ENCODE measurements around the gene GOLGA6L7. TPM values are rescaled to one million over a fixed set of nuclear protein-coding genes. Genes with fewer than 3 reads are reported as not detected.
"Not testable (repeated sequence)": the region's sequence is repeated elsewhere in the genome, so short reads cannot be mapped to it uniquely, and the experiment has no call there.

Gene GOLGA6L7
- total RNA-seq, 2 donors from 2014 or later: not detected

- peak overlapping the region in 1 of 2 donors; percentile 50 for H3K27ac Mint-ChIP-seq
- not testable (repeated sequence) for DNase-seq (ENCODE audit: low spot score in 2 of 2); H3K9me3 Mint-ChIP-seq; H3K36me3 Mint-ChIP-seq
- ATAC-seq: peak; percentile 93 to 94
Measured at GRCh38 chr15:28819019-28819929, 29.2 kb downstream of the GOLGA6L7 start.

DNA sequence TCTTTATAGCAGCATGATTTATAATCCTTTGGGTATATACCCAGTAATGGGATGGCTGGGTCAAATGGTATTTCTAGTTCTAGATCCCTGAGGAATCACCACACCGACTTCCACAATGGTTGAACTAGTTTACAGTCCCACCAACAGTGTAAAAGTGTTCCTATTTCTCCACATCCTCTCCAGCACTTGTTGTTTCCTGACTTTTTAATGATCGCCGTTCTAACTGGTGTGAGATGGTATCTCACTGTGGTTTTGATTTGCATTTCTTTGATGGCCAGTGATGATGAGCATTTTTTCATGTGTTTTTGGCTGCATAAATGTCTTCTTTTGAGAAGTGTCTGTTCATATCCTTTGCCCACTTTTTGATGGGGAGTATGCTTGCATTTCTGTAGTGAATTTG is 30.3 kb downstream of the GOLGA6L7 start:
- not testable (repeated sequence) for H3K9me3 Mint-ChIP-seq

DNA sequence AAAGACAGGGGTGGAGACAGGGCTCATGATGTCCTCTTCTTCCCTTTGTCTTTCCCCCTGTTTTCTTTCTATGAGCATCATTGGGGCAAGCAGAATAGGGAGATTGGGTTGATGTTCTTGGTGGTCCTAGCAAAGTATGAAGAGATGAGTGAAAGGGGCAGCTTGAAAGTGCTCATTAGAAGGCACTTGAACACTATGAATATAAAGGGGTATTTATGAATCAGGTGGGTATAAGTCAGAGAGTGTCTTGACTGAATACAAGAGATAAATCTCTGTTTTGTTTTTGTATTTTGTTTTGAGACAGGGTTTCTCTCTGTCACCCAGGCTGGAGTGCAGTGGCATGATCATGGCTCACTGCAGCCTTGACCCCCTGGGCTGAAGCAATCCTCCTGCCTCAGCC is 34.4 kb downstream of the GOLGA6L7 start:
- H3K27ac Mint-ChIP-seq, H3K36me3 Mint-ChIP-seq: not testable (repeated sequence)
- ATAC-seq: peak; percentile 14 to 86

More for the DNA sequence above, 30.3 kb downstream of the GOLGA6L7 start:
- ATAC-seq; H3K27ac Mint-ChIP-seq; H3K36me3 Mint-ChIP-seq; DNase-seq (ENCODE audit: low spot score in 2 of 2): not testable (repeated sequence)

GRCh38 chr15:28813392-28813791 is 35.1 kb downstream of the GOLGA6L7 start:
- H3K36me3 Mint-ChIP-seq; DNase-seq (ENCODE audit: low spot score in 2 of 2); H3K9me3 Mint-ChIP-seq; H3K27ac Mint-ChIP-seq: not testable (repeated sequence)
- ATAC-seq: peak; percentile 64 to 74

More for the DNA sequence above, 34.4 kb downstream of the GOLGA6L7 start:
- not testable (repeated sequence) for DNase-seq (ENCODE audit: low spot score in 2 of 2); H3K9me3 Mint-ChIP-seq

- H3K36me3 Mint-ChIP-seq; H3K9me3 Mint-ChIP-seq; H3K27ac Mint-ChIP-seq; DNase-seq (ENCODE audit: low spot score in 2 of 2); ATAC-seq: not testable (repeated sequence)
Measured at GRCh38 chr15:28811852-28812550, 36.4 kb downstream of the GOLGA6L7 start.

DNA sequence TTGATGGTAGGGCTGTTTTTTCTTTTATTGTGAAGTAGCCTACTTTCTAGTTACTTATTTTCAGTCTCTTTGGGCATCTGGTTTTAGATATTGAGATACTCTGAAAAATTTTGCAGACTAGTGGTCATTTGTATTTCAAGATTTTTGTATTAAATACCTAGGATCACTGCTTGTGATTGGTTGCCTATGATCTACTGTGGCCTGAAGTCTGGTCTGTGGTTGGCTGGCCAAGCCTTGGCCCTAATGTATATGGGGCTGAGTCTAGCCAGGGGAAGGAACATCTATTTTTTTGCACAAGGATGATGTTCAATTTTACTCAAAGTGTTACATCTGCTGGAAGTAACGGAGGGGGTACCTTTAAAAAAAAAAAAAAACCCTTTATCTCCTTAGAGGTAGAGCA is 38.0 kb downstream of the GOLGA6L7 start:
- H3K27ac Mint-ChIP-seq; DNase-seq (ENCODE audit: low spot score in 2 of 2); H3K36me3 Mint-ChIP-seq; ATAC-seq; H3K9me3 Mint-ChIP-seq: not testable (repeated sequence)

DNA sequence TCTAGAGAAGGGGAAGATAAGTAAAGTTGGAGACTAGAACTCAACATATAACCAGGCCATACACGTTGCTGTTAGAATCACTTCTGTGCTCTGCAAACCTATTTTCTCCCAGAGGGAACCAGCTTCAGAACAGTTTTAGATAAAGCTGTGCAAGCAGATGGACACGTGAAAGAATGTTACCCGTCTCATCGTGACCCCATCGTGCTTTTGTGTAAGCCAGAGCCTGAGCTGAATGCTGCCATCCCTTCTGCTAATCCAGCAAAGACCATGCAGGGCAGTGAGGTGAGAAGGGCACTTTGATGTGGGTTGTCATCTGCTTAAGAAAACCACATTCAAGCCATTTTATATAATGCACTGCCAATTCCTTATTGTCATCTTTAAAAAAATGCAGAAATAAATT is 40.3 kb downstream of the GOLGA6L7 start:
- not testable (repeated sequence) for DNase-seq (ENCODE audit: low spot score in 2 of 2); H3K36me3 Mint-ChIP-seq

GRCh38 chr15:28800366-28800765 is 48.1 kb downstream of the GOLGA6L7 start:
- not testable (repeated sequence) for H3K9me3 Mint-ChIP-seq; H3K36me3 Mint-ChIP-seq; H3K27ac Mint-ChIP-seq; DNase-seq (ENCODE audit: low spot score in 2 of 2); ATAC-seq

More for the DNA sequence above, 40.3 kb downstream of the GOLGA6L7 start:
- not testable (repeated sequence) for ATAC-seq, H3K9me3 Mint-ChIP-seq, H3K27ac Mint-ChIP-seq

DNA sequence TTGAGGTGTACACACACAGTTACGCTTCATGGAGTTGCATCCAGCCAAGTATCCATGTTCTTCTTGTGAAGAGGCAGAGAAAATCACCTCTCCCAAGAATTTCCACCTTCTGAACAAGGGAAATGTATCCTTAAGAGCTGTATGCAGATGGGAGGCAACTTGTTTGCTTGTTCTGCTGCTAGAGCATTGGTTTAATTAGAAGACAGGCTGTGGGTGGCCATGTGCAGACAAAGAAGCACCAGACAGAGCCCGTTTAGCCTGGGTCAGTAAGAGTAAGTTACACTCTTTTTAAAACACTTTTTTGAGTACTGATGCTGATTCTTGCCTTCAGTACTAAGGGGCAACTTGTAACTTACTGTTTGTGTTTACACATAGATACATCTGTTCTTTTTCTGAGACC is 50.2 kb downstream of the GOLGA6L7 start:
- H3K9me3 Mint-ChIP-seq; H3K27ac Mint-ChIP-seq; ATAC-seq; DNase-seq (ENCODE audit: low spot score in 2 of 2); H3K36me3 Mint-ChIP-seq: not testable (repeated sequence)

DNA sequence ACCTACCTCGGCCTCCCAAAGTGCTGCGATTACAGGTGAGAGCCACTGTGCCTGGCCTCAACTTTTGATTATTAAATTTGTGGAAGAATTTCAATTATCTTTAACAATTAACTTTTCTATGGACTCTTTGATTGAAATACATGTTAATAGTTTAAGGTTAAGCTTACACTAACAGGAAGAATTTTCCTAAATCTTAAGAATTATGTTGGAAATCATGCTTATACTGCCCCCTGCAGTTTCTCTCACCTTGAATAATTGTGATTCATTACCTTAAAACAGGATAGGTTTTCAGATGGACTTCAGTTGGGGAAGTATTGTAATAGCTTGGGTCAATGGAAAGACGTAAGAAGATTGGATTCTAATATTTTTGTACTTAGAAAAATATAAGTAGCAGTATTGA is 54.2 kb downstream of the GOLGA6L7 start:
- not testable (repeated sequence) for H3K9me3 Mint-ChIP-seq; ATAC-seq; DNase-seq (ENCODE audit: low spot score in 2 of 2); H3K36me3 Mint-ChIP-seq; H3K27ac Mint-ChIP-seq

Other genes starting within 250 kb of the GOLGA6L7 start
- 1 to 10 TPM; 1.3 to 2.3 TPM for gene GOLGA8M, start 136.2 kb downstream of the GOLGA6L7 start, total RNA-seq
- 10 to 100 TPM; 11.8 to 16.4 TPM for gene APBA2, start 37.3 kb upstream of the GOLGA6L7 start, total RNA-seq